Measurements from ENCODE around the gene DNAH6. TPM values are rescaled to one million over a fixed set of nuclear protein-coding genes. Genes with fewer than 3 reads are reported as not detected.

Gene DNAH6
- polyA plus RNA-seq, 3 donors: 0.04 TPM; not detected in 2

DNA sequence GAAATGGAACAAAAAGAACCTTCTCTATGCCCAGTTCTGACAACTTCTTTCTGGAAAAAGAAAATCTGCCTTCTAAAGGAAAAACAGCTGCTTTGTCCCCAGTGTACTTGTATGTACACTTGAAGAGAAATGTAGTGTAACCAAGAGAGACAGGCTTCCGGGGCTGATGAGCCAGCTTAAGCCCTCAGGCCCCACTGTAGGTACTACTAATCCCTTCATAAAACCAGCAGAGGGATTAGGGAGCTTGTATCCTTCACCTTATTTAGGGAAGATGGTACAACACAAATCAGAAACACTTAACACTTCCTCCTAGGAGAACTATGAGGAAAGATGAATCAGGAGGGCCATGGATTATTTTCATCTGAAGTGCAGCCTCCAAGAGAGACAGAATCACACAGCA lies 38.4 kb upstream of the DNAH6 start:
- Histone ChIP-seq H3K36me3 (replicated peaks in 1 of 2; ENCODE audit: control insufficient read depth in 1 of 2, insufficient read depth in 2 of 2, low read length in 2 of 2) (no peaks in the 10 kb centered on the region), H3K4me1 (ENCODE audit: control insufficient read depth in 1 of 2, insufficient read depth in 2 of 2, low read length in 2 of 2) (no peaks in the 10 kb centered on the region), H3K9me3 (replicated peaks in 1 of 2; ENCODE audit: control insufficient read depth in 1 of 2, insufficient read depth in 1 of 2, low read length in 2 of 2) (peaks cover 18 to 23% of the 10 kb centered on the region in 2 donors), H3K4me3 (replicated peaks in 1 of 3; ENCODE audit: low read depth in 2 of 3, low read length in 3 of 3) (no peak overlapping the region), H3K27ac (ENCODE audit: low read depth in 1 of 2, low read length in 2 of 2) (no peak overlapping the region), H2AFZ (ENCODE audit: insufficient read depth, low read depth, low read length, poor library complexity, severe bottlenecking) (no peak overlapping the region), H4K20me1 (ENCODE audit: insufficient read depth, low read length) (no peaks in the 10 kb centered on the region), H3K79me2 (ENCODE audit: insufficient read depth, low read length) (no peaks in the 10 kb centered on the region), H3K4me2 (replicated peaks; ENCODE audit: extremely low read depth, low read length, poor library complexity, severe bottlenecking) (no peak overlapping the region), H3K27me3 (ENCODE audit: control insufficient read depth in 2 of 2, insufficient read depth in 2 of 2, low read length in 2 of 2) (no peaks in the 10 kb centered on the region), H3K9ac (ENCODE audit: insufficient read depth, low read length, poor library complexity, severe bottlenecking) (no peak overlapping the region)
- TF ChIP-seq, protein P1, sequence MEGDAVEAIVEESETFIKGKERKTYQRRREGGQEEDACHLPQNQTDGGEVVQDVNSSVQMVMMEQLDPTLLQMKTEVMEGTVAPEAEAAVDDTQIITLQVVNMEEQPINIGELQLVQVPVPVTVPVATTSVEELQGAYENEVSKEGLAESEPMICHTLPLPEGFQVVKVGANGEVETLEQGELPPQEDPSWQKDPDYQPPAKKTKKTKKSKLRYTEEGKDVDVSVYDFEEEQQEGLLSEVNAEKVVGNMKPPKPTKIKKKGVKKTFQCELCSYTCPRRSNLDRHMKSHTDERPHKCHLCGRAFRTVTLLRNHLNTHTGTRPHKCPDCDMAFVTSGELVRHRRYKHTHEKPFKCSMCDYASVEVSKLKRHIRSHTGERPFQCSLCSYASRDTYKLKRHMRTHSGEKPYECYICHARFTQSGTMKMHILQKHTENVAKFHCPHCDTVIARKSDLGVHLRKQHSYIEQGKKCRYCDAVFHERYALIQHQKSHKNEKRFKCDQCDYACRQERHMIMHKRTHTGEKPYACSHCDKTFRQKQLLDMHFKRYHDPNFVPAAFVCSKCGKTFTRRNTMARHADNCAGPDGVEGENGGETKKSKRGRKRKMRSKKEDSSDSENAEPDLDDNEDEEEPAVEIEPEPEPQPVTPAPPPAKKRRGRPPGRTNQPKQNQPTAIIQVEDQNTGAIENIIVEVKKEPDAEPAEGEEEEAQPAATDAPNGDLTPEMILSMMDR (IDR thresholded peaks at IDR 0.05): no peak
- H3K27ac Mint-ChIP-seq: no peak overlapping the region
- no peaks in the 10 kb centered on the region for H3K36me3 Mint-ChIP-seq
- no peak for DNase-seq
- intact Hi-C loops (cut with micrococcal nuclease): no loop called here
- peaks cover 3 to 4% (median 3%) of the 10 kb centered on the region in 3 donors for H3K27me3 Mint-ChIP-seq (ENCODE audit: low read depth in 3 of 3)
- no CpG with 5 or more reads among the region's 1 CpG for WGBS (ENCODE audit: insufficient coverage)
- peaks cover 11 to 22% (median 20%) of the 10 kb centered on the region in 7 donors for H3K9me3 Mint-ChIP-seq
- H3K4me1 Mint-ChIP-seq: no peaks in the 10 kb centered on the region
- H3K4me3 Mint-ChIP-seq: no peak overlapping the region

DNA sequence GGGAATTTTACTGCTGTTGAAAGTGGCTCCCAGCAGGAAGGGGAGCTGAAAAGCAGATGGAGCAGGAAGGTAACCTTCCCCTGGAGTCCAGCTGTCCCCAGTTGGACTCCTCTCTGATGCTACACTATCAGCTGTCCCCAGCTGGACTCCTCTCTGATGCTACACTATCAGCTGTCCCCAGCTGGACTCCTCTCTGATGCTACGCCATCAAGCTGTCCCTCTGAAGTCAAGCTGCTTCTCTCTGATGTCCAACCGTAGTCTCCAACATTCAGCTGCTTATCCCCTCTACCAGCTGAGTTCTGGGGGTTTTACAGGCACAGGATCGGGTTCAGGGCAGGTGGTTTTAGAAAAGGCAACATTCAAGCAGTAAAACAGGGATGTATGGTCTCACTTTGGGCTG lies 37.4 kb upstream of the DNAH6 start:
- Mint-ChIP-seq H3K27ac (no peak overlapping the region), H3K9me3 (peaks cover 11 to 22% (median 20%) of the 10 kb centered on the region in 7 donors), H3K4me1 (no peaks in the 10 kb centered on the region), H3K27me3 (ENCODE audit: low read depth in 3 of 3) (peaks cover 3 to 4% (median 3%) of the 10 kb centered on the region in 3 donors), H3K4me3 (no peak overlapping the region), H3K36me3 (no peaks in the 10 kb centered on the region)
- H3K4me1 ChIP-seq (ENCODE audit: control insufficient read depth in 1 of 2, insufficient read depth in 2 of 2, low read length in 2 of 2): no peaks in the 10 kb centered on the region
- H3K27ac ChIP-seq (ENCODE audit: low read depth in 1 of 2, low read length in 2 of 2): no peak overlapping the region
- H3K4me2 ChIP-seq (replicated peaks; ENCODE audit: extremely low read depth, low read length, poor library complexity, severe bottlenecking): no peak overlapping the region
- TF ChIP-seq, protein P1 (IDR thresholded peaks at IDR 0.05): no peak
- intact Hi-C loops (cut with micrococcal nuclease): no loop called here
- no peaks in the 10 kb centered on the region for H3K27me3 ChIP-seq (ENCODE audit: control insufficient read depth in 2 of 2, insufficient read depth in 2 of 2, low read length in 2 of 2)
- DNase-seq: no peak
- H2AFZ ChIP-seq (ENCODE audit: insufficient read depth, low read depth, low read length, poor library complexity, severe bottlenecking): no peak overlapping the region
- H3K4me3 ChIP-seq (replicated peaks in 1 of 3; ENCODE audit: low read depth in 2 of 3, low read length in 3 of 3): no peak overlapping the region
- WGBS (ENCODE audit: insufficient coverage): 70% methylated on average over 2 of the region's 3 CpGs
- peaks cover 18 to 23% of the 10 kb centered on the region in 2 donors for H3K9me3 ChIP-seq (replicated peaks in 1 of 2; ENCODE audit: control insufficient read depth in 1 of 2, insufficient read depth in 1 of 2, low read length in 2 of 2)
- no peaks in the 10 kb centered on the region for H3K36me3 ChIP-seq (replicated peaks in 1 of 2; ENCODE audit: control insufficient read depth in 1 of 2, insufficient read depth in 2 of 2, low read length in 2 of 2)
- no peak overlapping the region for H3K9ac ChIP-seq (ENCODE audit: insufficient read depth, low read length, poor library complexity, severe bottlenecking)
- no peaks in the 10 kb centered on the region for H3K79me2 ChIP-seq (ENCODE audit: insufficient read depth, low read length)
- no peaks in the 10 kb centered on the region for H4K20me1 ChIP-seq (ENCODE audit: insufficient read depth, low read length)
